Activated naive CD8-positive, alpha-beta T cell treated with anti-CD3 and anti-CD28 coated beads, Interleukin-2, amount 10 ng/mL, durations not matched to agents 7 days and 5 days (primary cell): ENCODE data around the gene SPEM1. TPM values are rescaled to one million over a fixed set of nuclear protein-coding genes. Genes with fewer than 3 reads are reported as not detected.

Source experiments
- ATAC-seq: fragments of 150-1000 bp; cut with Tn5 transposase; one replicate; pipeline ENCODE4 v1.10.0; 2021; ENCODE audit warnings: low read depth, moderate library complexity
- POLR2A ChIA-PET: fragments of 350-600 bp; sonication (Branson Sonifier 250); formaldehyde crosslinking; loops from one replicate; lab custom pipeline; 2021; ENCODE audit warnings: antibody characterized with exemption; lab: Charles Lee
- DNase-seq: peaks from one replicate; pipeline ENCODE4 v3.0.0; 2021
- H3K27ac Mint-ChIP-seq: one replicate; pipeline ENCODE4 v1.8.0; 2022; ENCODE audit warnings: mild to moderate bottlenecking, mixed read lengths
- H3K27me3 Mint-ChIP-seq: one replicate; pipeline ENCODE4 v1.8.0; 2022; ENCODE audit warnings: mild to moderate bottlenecking, moderate library complexity, mixed read lengths
- H3K36me3 Mint-ChIP-seq: one replicate; pipeline ENCODE4 v1.8.0; 2021; ENCODE audit warnings: mild to moderate bottlenecking, mixed read lengths
- H3K4me1 Mint-ChIP-seq: one replicate; pipeline ENCODE4 v1.8.0; 2021; ENCODE audit warnings: mixed read lengths
- H3K4me3 Mint-ChIP-seq: one replicate; pipeline ENCODE4 v1.8.0; 2022; ENCODE audit warnings: mild to moderate bottlenecking, moderate library complexity, mixed read lengths
- H3K9me3 Mint-ChIP-seq: one replicate; pipeline ENCODE4 v1.8.0; 2021; ENCODE audit warnings: mixed read lengths
- total RNA-seq, 2 experiments: library from RNA; stranded (reverse); gene quantifications; one replicate each; pipeline ENCODE4 v1.2.3, GENCODE V29; 2021

The SPEM1 gene
- total RNA-seq, 2 experiments from 2014 or later = not detected

- H3K9me3 Mint-ChIP-seq = no peaks in the 10 kb centered on the region
- no peaks in the 10 kb centered on the region for H3K27me3 Mint-ChIP-seq
- no peak overlapping the region for H3K27ac Mint-ChIP-seq
- H3K4me3 Mint-ChIP-seq = no peak overlapping the region
- POLR2A ChIA-PET = interaction anchor here (1.2 kb wide), 1 partner anchor 14 kb away, joined by 4 read pairs; the partner anchor contains the start of gene TMEM256
- ATAC-seq = no peak
- H3K36me3 Mint-ChIP-seq = peaks cover 6% of the 10 kb centered on the region
- peaks cover 19% of the 10 kb centered on the region for H3K4me1 Mint-ChIP-seq
- DNase-seq = no peak
These were observed 29.9 kb upstream of the SPEM1 start for GRCh38 chr17:7389924-7390910.

- no peak overlapping the region for H3K27ac Mint-ChIP-seq
- ATAC-seq = no peak
- no peak for DNase-seq
- H3K27me3 Mint-ChIP-seq = no peaks in the 10 kb centered on the region
- H3K4me3 Mint-ChIP-seq = no peak overlapping the region
- POLR2A ChIA-PET = interaction anchor here (0.5 to 1.2 kb wide), 2 partner anchors 9 to 13 kb away, joined by 4 read pairs; partner anchors contain the start of gene TMEM256
- no peaks in the 10 kb centered on the region for H3K9me3 Mint-ChIP-seq
- peaks cover 19% of the 10 kb centered on the region for H3K4me1 Mint-ChIP-seq
- peaks cover 6% of the 10 kb centered on the region for H3K36me3 Mint-ChIP-seq
These were observed 28.8 kb upstream of the SPEM1 start for GRCh38 chr17:7391307-7391706.

- no peak for ATAC-seq
- Mint-ChIP-seq H3K9me3 (no peaks in the 10 kb centered on the region), H3K27ac (peak overlapping the region; percentile 58), H3K4me3 (peak overlapping the region; percentile 95), H3K27me3 (no peaks in the 10 kb centered on the region), H3K4me1 (peaks cover 19% of the 10 kb centered on the region), H3K36me3 (peaks cover 6% of the 10 kb centered on the region)
- POLR2A ChIA-PET = interaction anchor here (2.0 to 2.4 kb wide), 2 partner anchors 9 to 43 kb away, joined by 7 to 19 read pairs; no protein-coding TSS in a partner anchor
- DNase-seq = no peak
These were observed 27.2 kb upstream of the SPEM1 start for GRCh38 chr17:7392696-7393612.

- Mint-ChIP-seq H3K36me3 (peaks cover 6% of the 10 kb centered on the region), H3K4me3 (peak overlapping the region; percentile 95), H3K4me1 (peaks cover 19% of the 10 kb centered on the region), H3K27ac (peak overlapping the region; percentile 89), H3K27me3 (no peaks in the 10 kb centered on the region), H3K9me3 (no peaks in the 10 kb centered on the region)
- ATAC-seq = peak; percentile 41
- POLR2A ChIA-PET = interaction anchor here (0.6 to 2.4 kb wide), 8 partner anchors 9 to 159 kb away, joined by 3 to 25 read pairs (median 5); partner anchors contain the start of genes ACAP1 and TMEM256
- DNase-seq = peak; percentile 61
These were observed 26.3 kb upstream of the SPEM1 start for GRCh38 chr17:7393613-7394451.

GRCh38 chr17:7394452-7395191 lies 25.5 kb upstream of the SPEM1 start, which contains the start of gene PLSCR3:
TSS of gene PLSCR3 (minus strand) at chr17:7394525. CDS start at chr17:7394110, 415 bp downstream.
- POLR2A ChIA-PET = interaction anchor here (0.6 to 2.4 kb wide), 9 partner anchors 9 to 292 kb away, joined by 3 to 25 read pairs (median 3); partner anchors contain the start of genes ACAP1, TMEM256 and TP53
- ATAC-seq (peak; percentile 88), DNase-seq (peak; percentile 94)
- Mint-ChIP-seq H3K27me3 (no peaks in the 10 kb centered on the region), H3K27ac (peak within 1 kb of the TSS; percentile 89), H3K36me3 (peaks cover 6% of the 10 kb centered on the region), H3K4me3 (peak within 1 kb of the TSS; percentile 95), H3K9me3 (no peaks in the 10 kb centered on the region), H3K4me1 (peaks cover 19% of the 10 kb centered on the region)

- POLR2A ChIA-PET = no interaction called here
- peaks cover 3% of the 10 kb centered on the region for H3K36me3 Mint-ChIP-seq
- peaks cover 19% of the 10 kb centered on the region for H3K4me1 Mint-ChIP-seq
- no peak overlapping the region for H3K4me3 Mint-ChIP-seq
- no peaks in the 10 kb centered on the region for H3K27me3 Mint-ChIP-seq
- peak overlapping the region; percentile 3 for H3K27ac Mint-ChIP-seq
- no peaks in the 10 kb centered on the region for H3K9me3 Mint-ChIP-seq
- ATAC-seq (no peak), DNase-seq (no peak)
These were observed 24.0 kb upstream of the SPEM1 start for GRCh38 chr17:7396147-7396546.

GRCh38 chr17:7398612-7399011 lies 21.5 kb upstream of the SPEM1 start:
- no peak for ATAC-seq
- no peaks in the 10 kb centered on the region for H3K27me3 Mint-ChIP-seq
- DNase-seq = no peak
- no peaks in the 10 kb centered on the region for H3K9me3 Mint-ChIP-seq
- no peak overlapping the region for H3K4me3 Mint-ChIP-seq
- peaks cover 11% of the 10 kb centered on the region for H3K4me1 Mint-ChIP-seq
- no peak overlapping the region for H3K27ac Mint-ChIP-seq
- no peaks in the 10 kb centered on the region for H3K36me3 Mint-ChIP-seq
- POLR2A ChIA-PET = interaction anchor here (0.6 to 1.1 kb wide), 2 partner anchors 62 to 118 kb away, joined by 3 to 5 read pairs; partner anchors contain the start of gene ACAP1

GRCh38 chr17:7403043-7403726 lies 16.9 kb upstream of the SPEM1 start:
- Mint-ChIP-seq H3K27me3 (peaks cover 11% of the 10 kb centered on the region), H3K4me3 (peak overlapping the region; percentile 92), H3K9me3 (no peaks in the 10 kb centered on the region), H3K4me1 (peaks cover 14% of the 10 kb centered on the region), H3K36me3 (no peaks in the 10 kb centered on the region), H3K27ac (peak overlapping the region; percentile 72)
- no peak for DNase-seq
- POLR2A ChIA-PET = interaction anchor here (0.5 to 2.9 kb wide), 16 partner anchors 9 to 184 kb away, joined by 3 to 25 read pairs (median 4); partner anchors contain the start of genes ACADVL, ACAP1, DLG4 and MPDU1
- ATAC-seq = no peak

- peaks cover 14% of the 10 kb centered on the region for H3K4me1 Mint-ChIP-seq
- peaks cover 11% of the 10 kb centered on the region for H3K27me3 Mint-ChIP-seq
- no peaks in the 10 kb centered on the region for H3K9me3 Mint-ChIP-seq
- H3K27ac Mint-ChIP-seq = peak overlapping the region; percentile 89
- ATAC-seq (no peak), DNase-seq (no peak)
- POLR2A ChIA-PET = interaction anchor here (0.5 to 2.9 kb wide), 15 partner anchors 9 to 184 kb away, joined by 3 to 25 read pairs (median 5); partner anchors contain the start of genes ACADVL, ACAP1, DLG4 and MPDU1
- peak overlapping the region; percentile 92 for H3K4me3 Mint-ChIP-seq
- H3K36me3 Mint-ChIP-seq = no peaks in the 10 kb centered on the region
These were observed 16.5 kb upstream of the SPEM1 start for GRCh38 chr17:7403727-7403976.

GRCh38 chr17:7403977-7404736 lies 16.0 kb upstream of the SPEM1 start, which contains the start of gene TMEM256:
TSS of gene TMEM256 (minus strand) at chr17:7404097. CDS start at chr17:7404084, 13 bp downstream.
- Mint-ChIP-seq H3K27ac (peak within 1 kb of the TSS; percentile 89), H3K4me1 (peaks cover 14% of the 10 kb centered on the region), H3K4me3 (peak within 1 kb of the TSS; percentile 92), H3K9me3 (no peaks in the 10 kb centered on the region), H3K36me3 (no peaks in the 10 kb centered on the region), H3K27me3 (peaks cover 11% of the 10 kb centered on the region)
- ATAC-seq = peak; percentile 95
- POLR2A ChIA-PET = interaction anchor here (0.8 to 2.9 kb wide), 14 partner anchors 10 to 185 kb away, joined by 3 to 25 read pairs (median 4); partner anchors contain the start of genes ACADVL, ACAP1, DLG4 and MPDU1
- DNase-seq = peak; percentile 90
